HepG2 (cell line): ENCODE measurements around the gene ATP8A2. TPM values are rescaled to one million over a fixed set of nuclear protein-coding genes. Genes with fewer than 3 reads are reported as not detected.

Experiments
- ATAC-seq: fragments of 200-7000 bp; cut with Tn5 transposase; 3 replicates; pipeline ENCODE4 v1.9.1; 2020; ENCODE audit warnings: mild to moderate bottlenecking, moderate library complexity
- BruUV-seq: library from RNA; stranded (reverse); fragments of 400-500 nt; replicated peaks from 2 replicates; lab custom pipeline; 2021; lab: Mats Ljungman, UMichigan
- CTCF ChIA-PET: fragments of 300-600 bp; formaldehyde crosslinking; extraction: SDS; loops from one replicate; lab custom pipeline; 2021; ENCODE audit warnings: low total read pairs, inconsistent platforms, low intra/inter-chr PET ratio; lab: Yijun Ruan, JAX
- POLR2A ChIA-PET: fragments of 350-600 bp; sonication (Branson Sonifier 250); formaldehyde crosslinking; loops from one replicate; lab custom pipeline; 2020; ENCODE audit warnings: antibody characterized with exemption, inconsistent platforms; lab: Yijun Ruan, JAX
- DNase-seq: peaks from one replicate; pipeline ENCODE4 v3.0.0-alpha.2; 2015; ENCODE audit warnings: low spot score
- FAIRE-seq: peaks from 3 replicates; lab custom pipeline; 2011; peaks lifted over from hg19 to GRCh38; lab: Jason Lieb, UNC
- H2AFZ ChIP-seq: one replicate; pipeline ENCODE4 v1.6.1; 2011; ENCODE audit warnings: low read length, inconsistent platforms
- H3K27ac ChIP-seq: fragments of 300-600 bp; 3 replicates; pipeline ENCODE4 v1.8.0; 2011; ENCODE audit warnings: mixed run types, mild to moderate bottlenecking, mixed read lengths, low read length, inconsistent platforms; ENCODE audit not compliant: insufficient read depth; ENCODE audit errors: extremely low read length
- H3K27me3 ChIP-seq, 2 experiments: fragments of 200-600 bp in 1 of 2; 2 replicates in 1 of 2; 3 replicates in 1 of 2; pipeline versions ENCODE4 v1.6.0 to v1.8.0; 2011; ENCODE audit warnings: low read length in 2 of 2, mild to moderate bottlenecking in 2 of 2, moderate library complexity in 2 of 2, inconsistent platforms in 1 of 2; ENCODE audit not compliant: insufficient read depth in 2 of 2, control insufficient read depth in 1 of 2
- H3K36me3 ChIP-seq, 2 experiments: fragments of 200-600 bp in 1 of 2; replicated peaks in 1 of 2; 2 replicates in 1 of 2; 3 replicates in 1 of 2; pipeline versions ENCODE4 v1.5.1 to v1.8.0; 2011; ENCODE audit warnings: low read length in 2 of 2, inconsistent platforms in 1 of 2; ENCODE audit not compliant: insufficient read depth in 2 of 2, control insufficient read depth in 1 of 2
- H3K4me1 ChIP-seq: 2 replicates; pipeline ENCODE4 v1.5.1; 2012; ENCODE audit warnings: low read length, inconsistent platforms; ENCODE audit not compliant: insufficient read depth
- H3K4me2 ChIP-seq: 2 replicates; pipeline ENCODE4 v1.6.0; 2011; ENCODE audit warnings: low read depth, low read length, inconsistent platforms
- H3K4me3 ChIP-seq, 3 experiments: fragments of 200-600 bp in 1 of 3; sonication (generic), shearing (Covaris generic) in 1 of 3; replicated peaks in 1 of 3; 2 replicates each; pipeline ENCODE4 v1.5.1; 2011 to 2016; ENCODE audit warnings: low read length in 3 of 3, inconsistent platforms in 2 of 3, low read depth in 2 of 3, mild to moderate bottlenecking in 2 of 3, control low read depth in 1 of 3, mixed read lengths in 1 of 3; ENCODE audit not compliant: insufficient read depth in 1 of 3
- H3K79me2 ChIP-seq: one replicate; pipeline ENCODE4 v1.6.1; 2011; ENCODE audit warnings: low read length, inconsistent platforms; ENCODE audit not compliant: insufficient read depth
- H3K9ac ChIP-seq: 2 replicates; pipeline ENCODE4 v1.6.0; 2011; ENCODE audit warnings: mild to moderate bottlenecking, low read depth, low read length, inconsistent platforms; ENCODE audit not compliant: insufficient read depth
- H3K9me3 ChIP-seq: 2 replicates; pipeline ENCODE4 v1.5.1; 2012; ENCODE audit warnings: mild to moderate bottlenecking, low read length
- H4K20me1 ChIP-seq: 2 replicates; pipeline ENCODE4 v1.6.0; 2011; ENCODE audit warnings: inconsistent platforms, mild to moderate bottlenecking, low read length, moderate library complexity; ENCODE audit not compliant: insufficient read depth
- AHR ChIP-seq: IDR thresholded peaks from 2 replicates; pipeline ENCODE4 v1.6.1; 2018; ENCODE audit warnings: missing genetic modification reagents, missing compliant biosample characterization
- FOSL2 ChIP-seq: sonication (generic); formaldehyde crosslinking; IDR thresholded peaks from 2 replicates; pipeline ENCODE4 v1.4.0; 2020; ENCODE audit warnings: missing genetic modification reagents
- HIVEP1 ChIP-seq: sonication (generic); formaldehyde crosslinking; IDR thresholded peaks from 2 replicates; pipeline ENCODE4 v1.4.0; 2020; ENCODE audit warnings: mild to moderate bottlenecking, missing genetic modification reagents
- MYC ChIP-seq: sonication (generic); formaldehyde crosslinking; IDR thresholded peaks from 2 replicates; pipeline ENCODE4 v1.9.0; 2021; ENCODE audit warnings: missing genetic modification reagents, borderline replicate concordance
- PRPF4 ChIP-seq: fragments of 200-400 bp; formaldehyde crosslinking; IDR thresholded peaks from 2 replicates; pipeline ENCODE4 v1.6.1; 2016; ENCODE audit warnings: low read length, low read depth; ENCODE audit not compliant: poor library complexity, severe bottlenecking
- RAD21 ChIP-seq: fragments of 450-650 bp; formaldehyde crosslinking; IDR thresholded peaks from 2 replicates; pipeline ENCODE4 v1.5.0; 2020; ENCODE audit warnings: mild to moderate bottlenecking
- REL ChIP-seq: sonication (generic); formaldehyde crosslinking; conservative IDR thresholded peaks from 2 replicates; pipeline ENCODE4 v1.8.0; 2022; ENCODE audit warnings: mild to moderate bottlenecking, missing genetic modification reagents, moderate library complexity
- TBX3 ChIP-seq: fragments of 450-650 bp; IDR thresholded peaks from 2 replicates; pipeline ENCODE4 v1.6.1; 2017; ENCODE audit warnings: antibody characterized with exemption, mild to moderate bottlenecking, inconsistent platforms, borderline replicate concordance
- ZNF260 ChIP-seq: sonication (generic); formaldehyde crosslinking; IDR thresholded peaks from 2 replicates; pipeline ENCODE4 v1.4.0; 2020; ENCODE audit warnings: missing genetic modification reagents, low read depth, mild to moderate bottlenecking, borderline replicate concordance
- ZNF367 ChIP-seq: sonication (generic); formaldehyde crosslinking; IDR thresholded peaks from 2 replicates; pipeline ENCODE4 v1.4.0; 2020; ENCODE audit warnings: missing genetic modification reagents, borderline replicate concordance
- ZNF670 ChIP-seq: sonication (generic); formaldehyde crosslinking; IDR thresholded peaks from 2 replicates; pipeline ENCODE4 v1.8.0; 2022; ENCODE audit warnings: mild to moderate bottlenecking, missing genetic modification reagents, borderline replicate concordance
- WGBS: methylation state at CpG from one replicate; pipeline ENCODE4 v1.1.6; 2017; ENCODE audit warnings: low lambda C conversion rate; 5-methylcytosine and 5-hydroxymethylcytosine counted together
- in situ Hi-C: cut with HindIII; loops from 2 replicates; pipeline ENCODE4 v1.10.0; 2017; ENCODE audit warnings: low pct_unique_long_range_greater_than_20kb; ENCODE audit not compliant: extremely low pct_ligation_motif_present
- intact Hi-C: fragments of 100-400 bp; cut with micrococcal nuclease; formaldehyde crosslinking; loops from one replicate; pipeline ENCODE4 v1.10.0; 2022; ENCODE audit not compliant: unreplicated experiment
- polyA plus RNA-seq, 8 experiments: library from polyadenylated mRNA; depleted of rRNA in 3 of 8; stranded (reverse) in 7 of 8; unstranded in 1 of 8; fragments of >200 nt; fragmentation: Illumina TruSeq in 4 of 8; extraction: Trizol in 4 of 8; gene quantifications; 2 replicates each; pipeline versions ENCODE4 v1.2.1 to v1.2.3, GENCODE V29; 2011 to 2016; ENCODE audit warnings: low read depth in 4 of 8, missing spikeins in 1 of 8, mixed read lengths in 1 of 8; ENCODE audit not compliant: insufficient read depth in 1 of 8
- total RNA-seq, 5 experiments: library from RNA; depleted of rRNA; stranded (reverse); fragments of >200 nt; fragmentation: Illumina TruSeq; extraction: Trizol; gene quantifications; 2 replicates each; pipeline ENCODE4 v1.2.3, GENCODE V29; 2016; ENCODE audit warnings: low read depth in 1 of 5
- TF ChIP-seq, protein P1 (sequence below): IDR thresholded peaks from 2 replicates; pipeline ENCODE4 v1.6.1; 2016; ENCODE audit warnings: missing compliant biosample characterization, missing genetic modification reagents, borderline replicate concordance
- TF ChIP-seq, protein P2 (sequence below): sonication (generic); formaldehyde crosslinking; IDR thresholded peaks from 2 replicates; pipeline ENCODE4 v1.4.0; 2020; ENCODE audit warnings: missing genetic modification reagents, mild to moderate bottlenecking, borderline replicate concordance
- TF ChIP-seq, protein P3 (sequence below): sonication (generic); formaldehyde crosslinking; IDR thresholded peaks from 2 replicates; pipeline ENCODE4 v1.4.0; 2020; ENCODE audit warnings: missing genetic modification reagents
- TF ChIP-seq, protein P4 (sequence below): sonication (generic); formaldehyde crosslinking; IDR thresholded peaks from 2 replicates; pipeline ENCODE4 v1.9.0; 2021; ENCODE audit warnings: mild to moderate bottlenecking, missing genetic modification reagents

The ATP8A2 gene
- total and polyA plus RNA-seq, 2 of the 13 experiments (the other 11 are each of a cell fraction or from before 2014, with no cell fraction given): 0.09 TPM; not detected in 1

DNA sequence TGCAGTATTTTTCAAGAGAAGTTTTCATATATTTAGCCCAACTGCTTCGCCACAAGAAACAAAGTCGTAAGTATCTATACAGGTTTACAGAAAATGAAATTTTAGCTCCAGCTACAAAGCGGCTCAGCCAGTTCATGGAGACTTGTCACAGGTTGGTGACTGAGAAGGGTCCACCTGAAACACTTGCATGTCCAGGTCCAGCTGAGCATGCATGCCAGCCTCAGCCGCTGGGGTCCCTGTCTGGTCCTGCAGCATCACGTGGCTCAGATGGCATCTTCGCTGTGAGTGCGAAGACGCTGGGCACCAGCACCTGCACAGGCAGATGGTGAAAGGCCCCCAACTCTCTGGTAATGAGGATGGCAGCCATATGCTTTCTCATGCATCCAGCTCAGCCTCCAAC is 616.2 kb downstream of the ATP8A2 start:
- no peak for FAIRE-seq
- WGBS: 55% methylated on average over 3 of the region's 8 CpGs
- ChIA-PET POLR2A (no interaction called here), CTCF (no interaction called here)
- TF ChIP-seq FOSL2 (CRISPR knock-in tag) (no peak), ZNF260 (no peak), TBX3 (no peak), ZNF367 (no peak), RAD21 (CRISPR knock-in tag) (no peak), AHR (no peak), PRPF4 (no peak), ZNF670 (CRISPR knock-in tag) (no peak), MYC (CRISPR knock-in tag) (no peak), HIVEP1 (CRISPR knock-in tag) (no peak), REL (no peak)
- TF ChIP-seq, protein P1, sequence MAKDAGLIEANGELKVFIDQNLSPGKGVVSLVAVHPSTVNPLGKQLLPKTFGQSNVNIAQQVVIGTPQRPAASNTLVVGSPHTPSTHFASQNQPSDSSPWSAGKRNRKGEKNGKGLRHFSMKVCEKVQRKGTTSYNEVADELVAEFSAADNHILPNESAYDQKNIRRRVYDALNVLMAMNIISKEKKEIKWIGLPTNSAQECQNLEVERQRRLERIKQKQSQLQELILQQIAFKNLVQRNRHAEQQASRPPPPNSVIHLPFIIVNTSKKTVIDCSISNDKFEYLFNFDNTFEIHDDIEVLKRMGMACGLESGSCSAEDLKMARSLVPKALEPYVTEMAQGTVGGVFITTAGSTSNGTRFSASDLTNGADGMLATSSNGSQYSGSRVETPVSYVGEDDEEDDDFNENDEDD (CRISPR knock-in tag): no peak
- TF ChIP-seq, protein P2, sequence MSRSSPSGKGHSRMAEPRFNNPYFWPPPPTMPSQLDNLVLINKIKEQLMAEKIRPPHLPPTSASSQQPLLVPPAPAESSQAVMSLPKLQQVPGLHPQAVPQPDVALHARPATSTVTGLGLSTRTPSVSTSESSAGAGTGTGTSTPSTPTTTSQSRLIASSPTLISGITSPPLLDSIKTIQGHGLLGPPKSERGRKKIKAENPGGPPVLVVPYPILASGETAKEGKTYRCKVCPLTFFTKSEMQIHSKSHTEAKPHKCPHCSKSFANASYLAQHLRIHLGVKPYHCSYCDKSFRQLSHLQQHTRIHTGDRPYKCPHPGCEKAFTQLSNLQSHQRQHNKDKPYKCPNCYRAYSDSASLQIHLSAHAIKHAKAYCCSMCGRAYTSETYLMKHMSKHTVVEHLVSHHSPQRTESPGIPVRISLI (CRISPR knock-in tag): no peak
- TF ChIP-seq, protein P3, sequence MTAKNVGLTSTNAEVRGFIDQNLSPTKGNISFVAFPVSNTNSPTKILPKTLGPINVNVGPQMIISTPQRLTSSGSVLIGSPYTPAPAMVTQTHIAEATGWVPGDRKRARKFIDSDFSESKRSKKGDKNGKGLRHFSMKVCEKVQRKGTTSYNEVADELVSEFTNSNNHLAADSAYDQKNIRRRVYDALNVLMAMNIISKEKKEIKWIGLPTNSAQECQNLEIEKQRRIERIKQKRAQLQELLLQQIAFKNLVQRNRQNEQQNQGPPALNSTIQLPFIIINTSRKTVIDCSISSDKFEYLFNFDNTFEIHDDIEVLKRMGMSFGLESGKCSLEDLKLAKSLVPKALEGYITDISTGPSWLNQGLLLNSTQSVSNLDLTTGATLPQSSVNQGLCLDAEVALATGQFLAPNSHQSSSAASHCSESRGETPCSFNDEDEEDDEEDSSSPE: no peak
- TF ChIP-seq, protein P4, sequence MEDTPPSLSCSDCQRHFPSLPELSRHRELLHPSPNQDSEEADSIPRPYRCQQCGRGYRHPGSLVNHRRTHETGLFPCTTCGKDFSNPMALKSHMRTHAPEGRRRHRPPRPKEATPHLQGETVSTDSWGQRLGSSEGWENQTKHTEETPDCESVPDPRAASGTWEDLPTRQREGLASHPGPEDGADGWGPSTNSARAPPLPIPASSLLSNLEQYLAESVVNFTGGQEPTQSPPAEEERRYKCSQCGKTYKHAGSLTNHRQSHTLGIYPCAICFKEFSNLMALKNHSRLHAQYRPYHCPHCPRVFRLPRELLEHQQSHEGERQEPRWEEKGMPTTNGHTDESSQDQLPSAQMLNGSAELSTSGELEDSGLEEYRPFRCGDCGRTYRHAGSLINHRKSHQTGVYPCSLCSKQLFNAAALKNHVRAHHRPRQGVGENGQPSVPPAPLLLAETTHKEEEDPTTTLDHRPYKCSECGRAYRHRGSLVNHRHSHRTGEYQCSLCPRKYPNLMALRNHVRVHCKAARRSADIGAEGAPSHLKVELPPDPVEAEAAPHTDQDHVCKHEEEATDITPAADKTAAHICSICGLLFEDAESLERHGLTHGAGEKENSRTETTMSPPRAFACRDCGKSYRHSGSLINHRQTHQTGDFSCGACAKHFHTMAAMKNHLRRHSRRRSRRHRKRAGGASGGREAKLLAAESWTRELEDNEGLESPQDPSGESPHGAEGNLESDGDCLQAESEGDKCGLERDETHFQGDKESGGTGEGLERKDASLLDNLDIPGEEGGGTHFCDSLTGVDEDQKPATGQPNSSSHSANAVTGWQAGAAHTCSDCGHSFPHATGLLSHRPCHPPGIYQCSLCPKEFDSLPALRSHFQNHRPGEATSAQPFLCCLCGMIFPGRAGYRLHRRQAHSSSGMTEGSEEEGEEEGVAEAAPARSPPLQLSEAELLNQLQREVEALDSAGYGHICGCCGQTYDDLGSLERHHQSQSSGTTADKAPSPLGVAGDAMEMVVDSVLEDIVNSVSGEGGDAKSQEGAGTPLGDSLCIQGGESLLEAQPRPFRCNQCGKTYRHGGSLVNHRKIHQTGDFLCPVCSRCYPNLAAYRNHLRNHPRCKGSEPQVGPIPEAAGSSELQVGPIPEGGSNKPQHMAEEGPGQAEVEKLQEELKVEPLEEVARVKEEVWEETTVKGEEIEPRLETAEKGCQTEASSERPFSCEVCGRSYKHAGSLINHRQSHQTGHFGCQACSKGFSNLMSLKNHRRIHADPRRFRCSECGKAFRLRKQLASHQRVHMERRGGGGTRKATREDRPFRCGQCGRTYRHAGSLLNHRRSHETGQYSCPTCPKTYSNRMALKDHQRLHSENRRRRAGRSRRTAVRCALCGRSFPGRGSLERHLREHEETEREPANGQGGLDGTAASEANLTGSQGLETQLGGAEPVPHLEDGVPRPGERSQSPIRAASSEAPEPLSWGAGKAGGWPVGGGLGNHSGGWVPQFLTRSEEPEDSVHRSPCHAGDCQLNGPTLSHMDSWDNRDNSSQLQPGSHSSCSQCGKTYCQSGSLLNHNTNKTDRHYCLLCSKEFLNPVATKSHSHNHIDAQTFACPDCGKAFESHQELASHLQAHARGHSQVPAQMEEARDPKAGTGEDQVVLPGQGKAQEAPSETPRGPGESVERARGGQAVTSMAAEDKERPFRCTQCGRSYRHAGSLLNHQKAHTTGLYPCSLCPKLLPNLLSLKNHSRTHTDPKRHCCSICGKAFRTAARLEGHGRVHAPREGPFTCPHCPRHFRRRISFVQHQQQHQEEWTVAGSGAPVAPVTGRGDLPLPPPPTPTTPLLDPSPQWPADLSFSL (CRISPR knock-in tag): no peak
- Histone ChIP-seq H2AFZ (no peak overlapping the region), H3K9me3 (no peaks in the 10 kb centered on the region), H3K36me3 (no peaks in the 10 kb centered on the region), H3K4me3 (no peak overlapping the region), H3K9ac (no peak overlapping the region), H3K79me2 (no peaks in the 10 kb centered on the region), H3K4me2 (no peak overlapping the region), H4K20me1 (no peaks in the 10 kb centered on the region), H3K4me1 (no peaks in the 10 kb centered on the region), H3K27ac (no peak overlapping the region), H3K27me3 (no peaks in the 10 kb centered on the region)
- intact Hi-C loops: no loop called here
- DNase-seq: no peak
- BruUV-seq: no TSS peak
- no peak for ATAC-seq
- in situ Hi-C loops: no loop called here
